Caki2 (cell line): ENCODE measurements around the gene CAPN2. TPM values are rescaled to one million over a fixed set of nuclear protein-coding genes. Genes with fewer than 3 reads are reported as not detected.

Experiments used
- DNase-seq: peaks from one replicate; pipeline ENCODE4 v3.0.0-alpha.2; 2015; ENCODE audit warnings: low read depth
- in situ Hi-C: cut with HindIII; loops from 2 replicates; pipeline ENCODE4 v1.10.0; 2016; ENCODE audit warnings: low sequenced_read_pairs, low pct_unique_long_range_greater_than_20kb, mixed read lengths
- total RNA-seq: library from RNA; depleted of rRNA; stranded (reverse); fragments of >200 nt; shearing (Covaris generic); gene quantifications from 2 replicates; pipeline ENCODE4 v1.2.3, GENCODE V29; 2014; ENCODE audit warnings: low replicate concordance

CAPN2 gene
- total RNA-seq, 1 experiment from 2014 or later = 227 TPM

GRCh38 chr1:223700388-223700918 lies 11.9 kb upstream of the CAPN2 start:
- in situ Hi-C loops = no loop called here
- no peak for DNase-seq

DNA sequence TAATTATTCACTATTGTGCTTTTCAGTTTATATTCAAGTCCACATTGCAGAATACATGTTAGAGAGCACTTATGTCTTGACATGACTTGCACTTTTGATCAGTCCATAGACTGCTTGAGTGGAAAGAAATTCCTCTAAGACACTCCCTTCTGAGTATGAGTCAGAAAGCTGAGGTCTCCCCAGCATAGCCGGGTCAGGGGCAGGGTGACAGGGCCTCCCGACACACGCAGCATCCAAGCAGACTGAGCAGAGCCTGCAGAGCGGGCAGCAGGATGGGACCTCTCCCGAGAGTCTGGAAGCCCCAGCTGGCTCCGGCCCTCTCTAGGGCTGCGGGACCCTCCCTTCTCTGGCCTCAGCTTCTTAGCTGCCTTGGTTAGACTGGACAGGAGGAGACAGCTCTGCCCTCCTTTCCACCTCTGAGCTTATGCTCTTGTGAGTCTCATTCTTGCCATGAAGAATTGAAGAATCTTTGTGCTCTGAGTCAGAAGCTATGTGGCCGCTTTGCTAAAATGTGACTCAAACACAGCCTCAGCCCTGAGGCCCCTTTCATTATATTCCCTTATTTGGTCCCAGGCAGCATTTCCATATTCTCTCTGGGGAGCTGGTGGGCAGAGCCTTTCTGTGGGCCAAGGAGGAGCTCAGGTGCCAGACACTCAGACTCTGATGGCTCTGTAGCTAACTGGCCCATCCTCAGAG lies 11.2 kb upstream of the CAPN2 start:
- peak; percentile 99 for DNase-seq
- in situ Hi-C loops = no loop called here

GRCh38 chr1:223702735-223703667 lies 9.3 kb upstream of the CAPN2 start:
- DNase-seq = peak; percentile 65
- in situ Hi-C loops = no loop called here

DNA sequence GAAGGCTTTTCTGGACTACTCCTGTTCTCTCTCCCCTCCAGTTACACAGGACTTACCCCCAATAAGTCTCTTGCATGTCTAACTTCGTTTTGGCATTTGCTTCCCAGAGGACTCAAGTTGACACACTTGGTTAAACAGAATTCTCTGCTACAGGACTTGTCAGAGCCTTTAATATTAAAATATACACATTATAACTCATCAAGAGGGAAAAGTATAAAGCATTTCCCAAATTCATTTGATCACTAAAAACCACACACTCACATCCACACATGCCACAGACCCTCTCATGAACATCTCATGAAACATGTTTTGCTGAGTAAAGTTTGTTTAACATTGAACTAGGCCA lies 8.7 kb upstream of the CAPN2 start:
- in situ Hi-C loops = no loop called here
- DNase-seq = no peak

DNA sequence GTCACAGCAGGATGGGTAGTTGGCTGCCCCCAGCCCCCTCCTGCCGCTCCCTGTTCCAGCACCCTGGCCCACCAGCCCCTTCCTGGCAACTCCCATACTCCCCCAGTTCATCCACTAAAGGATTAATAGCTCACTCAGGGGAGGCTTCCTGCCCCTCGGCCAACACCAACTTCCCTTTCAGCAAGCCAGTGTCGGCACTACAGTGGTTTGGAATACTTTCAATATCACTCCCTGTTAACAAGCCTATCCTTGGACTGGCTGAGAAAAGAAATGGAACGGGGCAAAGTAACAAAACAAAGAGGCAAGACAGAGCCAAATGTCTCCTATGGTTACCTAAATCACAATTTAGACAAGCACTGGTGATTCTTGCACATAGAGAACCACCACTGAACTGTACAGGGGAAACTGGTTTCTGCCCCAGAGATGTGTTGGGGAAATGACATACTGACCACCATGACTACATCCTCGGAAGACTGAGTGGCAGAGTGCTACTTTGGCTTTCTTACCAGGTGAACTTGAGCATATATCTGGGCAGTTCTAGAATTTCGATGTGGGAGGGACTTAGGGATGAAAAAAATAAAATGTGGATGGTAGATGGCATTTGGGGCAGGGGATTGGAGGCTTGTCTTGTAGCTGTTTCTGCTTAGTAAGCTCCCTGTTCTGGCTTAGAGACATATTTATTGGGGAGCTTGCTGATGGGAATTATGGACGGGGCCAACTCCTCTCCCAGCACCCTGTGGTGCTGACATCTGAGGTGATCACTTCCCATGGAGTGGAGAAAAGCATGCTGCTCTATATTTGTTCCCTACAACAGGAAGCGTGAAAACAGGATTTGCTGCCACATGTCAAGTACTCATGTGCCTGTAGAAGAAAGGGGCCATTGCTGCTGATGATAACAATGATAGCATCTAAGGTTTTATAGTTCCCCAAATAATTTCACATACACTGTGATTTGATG lies 7.1 kb upstream of the CAPN2 start:
- in situ Hi-C loops = no loop called here
- no peak for DNase-seq

GRCh38 chr1:223706077-223706973 lies 6.0 kb upstream of the CAPN2 start:
- DNase-seq = peak; percentile 85
- in situ Hi-C loops = no loop called here

DNA sequence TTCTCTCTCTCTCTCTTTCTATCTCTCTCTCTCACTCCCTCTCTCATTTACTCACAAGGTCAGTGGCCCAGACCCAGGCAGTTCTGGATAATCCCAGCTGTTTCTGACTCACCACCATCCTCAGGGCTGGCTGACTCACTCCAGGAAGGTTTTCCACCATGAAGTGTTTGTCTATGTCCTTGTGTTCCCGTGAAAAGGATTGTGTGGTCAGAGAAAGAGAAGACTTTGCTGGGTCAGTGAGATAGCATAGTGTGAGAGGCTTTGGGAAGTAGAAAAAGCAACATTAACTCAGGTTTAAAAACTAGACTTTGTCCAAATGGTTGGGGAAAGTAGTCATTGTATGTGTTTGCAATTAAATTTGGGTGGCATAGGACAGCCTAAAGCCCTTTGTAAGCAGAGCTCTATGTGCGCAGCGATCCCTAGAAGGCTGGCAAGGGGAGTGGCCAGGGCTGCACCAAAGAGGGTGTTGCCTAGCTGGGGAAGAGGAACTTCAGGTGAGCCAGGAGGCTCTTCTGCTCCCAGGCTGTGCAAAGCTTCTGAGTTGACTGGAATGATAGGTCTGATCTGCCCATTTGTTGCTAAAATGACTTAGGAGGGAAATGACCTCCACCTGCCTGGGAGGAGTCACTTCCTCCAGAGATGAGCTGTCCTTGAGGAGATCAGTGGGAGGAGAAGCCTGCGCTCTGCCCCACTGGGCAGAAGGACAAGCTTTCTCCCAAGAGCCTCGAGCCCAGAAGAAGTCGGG lies 4.9 kb upstream of the CAPN2 start:
- in situ Hi-C loops = no loop called here
- peak; percentile 97 for DNase-seq

DNA sequence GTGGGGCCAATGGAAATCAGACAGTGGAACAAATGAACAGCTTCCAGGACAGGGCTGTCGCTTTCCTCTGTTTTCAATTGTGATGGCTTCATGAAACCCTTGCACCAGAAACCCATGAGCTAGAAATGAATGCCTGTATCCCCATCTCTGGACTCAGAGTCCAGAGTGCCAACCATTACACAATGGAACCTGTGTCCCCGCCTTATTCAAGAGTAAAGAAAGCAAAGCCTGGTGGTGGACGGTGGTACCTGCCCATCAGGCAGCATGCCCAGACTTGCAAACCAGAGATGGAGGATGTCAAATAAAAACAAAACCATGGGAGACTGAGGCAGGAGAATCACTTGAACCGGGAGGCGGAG lies 4.4 kb upstream of the CAPN2 start:
- DNase-seq = no peak
- in situ Hi-C loops = no loop called here

- in situ Hi-C loops = no loop called here
- no peak for DNase-seq
Observed at GRCh38 chr1:223708651-223709268, 3.6 kb upstream of the CAPN2 start.

DNA sequence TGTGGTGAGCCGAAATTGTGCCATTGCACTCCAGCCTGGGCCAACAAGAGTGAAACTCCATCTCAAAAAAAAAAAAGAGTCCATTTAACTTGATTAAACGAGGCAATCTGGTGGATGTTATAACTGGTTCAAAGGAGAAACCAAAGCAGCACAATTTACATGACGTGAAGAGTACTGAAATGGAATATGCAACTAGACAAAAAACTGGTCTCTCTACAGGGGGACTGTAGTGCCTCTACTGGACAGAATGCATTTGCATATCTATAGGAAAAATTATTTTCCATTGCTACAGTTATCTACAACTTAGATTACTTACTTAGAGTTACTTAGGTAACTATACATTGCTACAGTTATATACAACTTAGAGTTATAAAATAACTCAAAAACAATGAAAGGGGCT lies 2.7 kb upstream of the CAPN2 start:
- in situ Hi-C loops = no loop called here
- no peak for DNase-seq

GRCh38 chr1:223710179-223711133 lies 1.9 kb upstream of the CAPN2 start:
- in situ Hi-C loops = no loop called here
- no peak for DNase-seq

DNA sequence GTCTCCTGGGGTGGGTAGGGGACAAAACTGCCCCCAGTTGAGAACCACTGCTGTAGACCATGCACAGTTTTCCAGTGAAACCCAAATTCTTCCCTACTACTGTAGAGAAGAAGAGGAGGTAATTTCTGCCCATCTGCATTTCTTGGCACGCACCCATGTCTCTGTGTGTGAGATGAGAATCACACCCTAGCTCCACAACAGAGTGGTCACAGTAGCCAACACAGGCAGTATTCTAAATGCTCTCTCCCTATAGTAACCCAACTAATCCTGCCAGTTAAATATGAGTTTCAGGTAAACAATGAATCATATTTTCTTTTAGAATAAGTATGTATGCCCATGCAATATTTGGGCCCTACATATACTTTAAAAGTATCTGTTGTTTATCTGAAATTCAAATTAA lies 1.2 kb upstream of the CAPN2 start:
- no peak for DNase-seq
- in situ Hi-C loops = no loop called here

DNA sequence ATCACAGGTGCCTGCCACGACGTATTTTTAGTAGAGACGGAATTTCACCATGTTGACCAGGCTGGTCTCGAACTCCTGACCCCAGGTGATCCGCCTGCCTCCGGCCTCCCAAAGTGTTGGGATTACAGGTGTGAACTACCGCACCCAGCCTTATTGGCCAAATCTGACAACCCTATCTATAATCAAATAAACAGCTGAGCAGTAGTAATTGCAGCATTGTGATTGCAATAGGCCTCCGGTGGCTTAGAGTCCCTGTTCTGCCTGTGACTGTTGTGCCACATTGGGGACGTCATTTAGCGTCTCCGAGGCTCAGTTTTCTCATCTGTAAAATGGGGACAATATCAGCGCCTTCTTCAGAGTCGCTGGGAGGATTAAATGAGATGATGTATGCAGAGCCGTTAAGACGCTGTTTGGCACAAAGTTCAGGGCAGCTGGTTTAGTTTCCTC lies 569 bp upstream of the CAPN2 start:
- in situ Hi-C loops = no loop called here

DNA sequence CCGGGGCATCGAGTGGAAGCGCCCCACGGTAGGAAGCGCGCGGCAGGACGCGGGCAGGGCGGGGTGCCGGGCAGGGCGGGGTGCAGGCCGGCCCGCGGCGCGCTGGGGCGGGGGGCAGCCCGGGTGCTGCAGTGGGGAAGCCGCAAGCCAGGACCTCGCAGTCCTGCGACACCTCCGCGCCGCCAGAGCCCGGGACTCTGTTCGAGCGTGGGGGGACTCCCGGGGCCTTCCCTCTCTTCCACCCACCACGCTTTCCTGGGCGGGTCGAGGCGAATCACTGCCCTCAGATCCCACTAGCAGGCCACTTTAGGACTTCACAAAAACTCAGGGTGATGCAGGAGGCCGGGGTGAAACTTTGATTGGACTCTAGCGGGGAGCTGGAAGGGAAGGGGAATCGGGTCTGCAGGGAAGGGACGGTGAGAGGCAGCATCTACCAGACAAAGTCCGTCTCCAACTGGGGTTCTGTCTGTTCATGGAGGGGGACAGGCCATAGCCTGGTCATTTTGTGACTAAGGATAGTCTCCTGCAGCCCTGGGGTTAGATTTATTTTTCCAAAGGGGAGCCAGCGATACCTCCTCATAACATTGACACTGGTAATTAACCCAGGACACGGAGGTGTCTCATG lies 623 bp downstream of the CAPN2 start:
- in situ Hi-C loops = no loop called here
- DNase-seq = no peak

More for the DNA sequence above, 569 bp upstream of the CAPN2 start:
- DNase-seq = no peak
